ENCODE measurements around the gene MORN2.

Gene MORN2

DNA sequence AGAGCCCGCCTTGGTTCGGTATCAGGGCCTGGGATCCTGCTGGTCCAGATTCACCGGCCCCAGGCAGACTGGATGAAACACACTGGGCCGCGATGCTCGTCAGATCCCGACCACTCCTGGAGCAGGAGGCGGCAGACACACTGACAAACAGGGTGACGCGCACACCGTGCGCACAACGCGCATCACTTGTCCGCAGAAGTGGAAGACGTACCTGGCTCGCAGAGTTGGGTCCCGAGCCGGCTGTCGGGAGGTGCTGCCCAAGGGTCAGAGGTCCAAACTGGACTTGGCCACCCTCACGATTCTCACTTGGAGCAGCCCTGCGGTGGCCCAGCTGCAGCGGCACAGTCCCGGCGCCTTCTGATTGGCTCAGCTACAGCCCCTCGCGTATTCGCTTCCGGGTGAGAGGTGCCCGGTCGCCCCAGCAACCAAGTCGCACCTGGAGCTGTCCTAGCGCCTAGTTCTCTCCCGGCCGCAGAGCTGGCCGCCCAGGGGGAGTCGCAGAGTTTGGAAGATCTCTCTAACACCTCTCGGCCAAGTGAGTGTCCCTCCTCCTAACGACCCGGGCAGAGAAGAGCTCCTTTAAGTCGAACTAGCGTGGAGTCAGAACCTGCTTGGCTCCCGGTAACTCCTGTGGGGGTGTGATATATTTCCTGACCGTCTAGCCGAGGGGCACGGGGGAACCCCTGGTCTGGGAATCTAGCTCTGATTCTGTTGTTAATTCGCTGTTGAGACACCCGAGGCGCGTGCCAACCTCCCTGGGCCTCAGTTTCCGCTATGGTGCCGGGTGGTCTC lies at the start of gene MORN2, which contains the start of gene DHX57:
MORN2 (plus strand) TSS at position 401 of the 792 bp plus-strand sequence.
DHX57 (minus strand) TSS at position 359 of the 792 bp plus-strand sequence. CDS start 7,529 bp downstream, outside the sequence.
- peak; percentile 83 for DNase-seq

DNA sequence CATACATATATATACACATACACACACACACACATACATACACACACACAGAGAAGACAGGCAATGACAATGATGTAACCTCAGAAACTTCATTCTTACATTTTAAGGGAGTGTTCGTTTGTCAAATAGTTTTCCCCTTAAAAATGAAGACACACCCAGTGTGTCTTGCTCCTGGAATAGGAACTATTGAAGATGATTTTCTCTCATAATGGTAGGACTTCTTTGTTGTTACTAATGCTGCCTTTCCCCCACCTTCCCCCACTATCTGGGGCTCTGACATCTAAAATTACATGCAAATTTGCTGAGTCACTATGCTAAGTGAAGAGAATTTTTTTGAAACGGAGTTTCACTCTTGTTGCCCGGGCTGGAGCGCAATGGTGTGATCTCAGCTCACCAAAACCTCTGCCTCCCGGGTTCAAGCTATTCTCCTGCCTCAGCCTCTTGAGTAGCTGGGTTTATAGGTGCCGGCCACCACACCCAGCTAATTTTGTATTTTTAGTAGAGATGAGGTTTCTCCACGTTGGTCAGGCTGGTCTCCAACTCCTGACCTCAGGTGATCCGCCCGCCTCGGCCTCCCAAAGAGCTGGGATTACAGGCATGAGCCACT lies 48.1 kb upstream of the MORN2 start:
- peak; percentile 19 for DNase-seq

DNA sequence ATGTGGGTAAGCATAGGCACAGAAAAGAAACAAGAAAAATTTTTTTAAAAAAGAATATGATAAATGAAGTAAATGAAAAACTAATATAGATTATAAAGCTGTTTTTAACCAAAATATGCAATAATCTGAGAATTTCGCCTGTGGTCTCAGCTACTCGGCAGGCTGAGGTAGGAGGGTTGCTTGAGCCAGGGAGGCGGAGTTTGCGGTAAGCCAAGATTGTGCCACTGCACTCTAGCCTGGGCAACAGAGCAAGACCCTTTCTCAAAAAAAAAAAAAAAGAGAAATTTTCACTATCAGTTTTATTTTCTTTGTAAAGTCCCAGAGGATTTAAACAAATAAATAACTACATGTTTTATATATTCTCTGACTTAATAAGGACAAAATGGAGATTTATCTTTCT lies 47.3 kb upstream of the MORN2 start:
- DNase-seq: no peak

DNA sequence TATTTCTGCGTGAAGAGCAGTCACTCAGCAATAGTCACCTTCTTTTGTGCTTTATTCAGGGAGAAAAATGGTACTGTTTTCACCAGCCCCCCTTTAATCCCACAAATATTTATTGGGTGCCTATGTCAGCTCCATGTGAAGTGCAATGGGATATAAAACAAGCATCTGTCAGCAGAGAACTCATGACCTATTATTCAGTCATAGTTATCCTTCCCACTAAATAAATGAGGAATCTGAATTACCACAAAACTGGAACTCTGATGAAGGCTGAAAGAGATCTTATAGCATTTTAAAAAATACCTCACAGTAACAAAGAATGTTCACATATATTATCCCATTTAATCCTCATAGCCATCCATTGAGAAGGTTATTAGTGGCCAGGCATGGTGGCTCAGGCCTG lies 45.8 kb upstream of the MORN2 start:
- no peak for DNase-seq

DNA sequence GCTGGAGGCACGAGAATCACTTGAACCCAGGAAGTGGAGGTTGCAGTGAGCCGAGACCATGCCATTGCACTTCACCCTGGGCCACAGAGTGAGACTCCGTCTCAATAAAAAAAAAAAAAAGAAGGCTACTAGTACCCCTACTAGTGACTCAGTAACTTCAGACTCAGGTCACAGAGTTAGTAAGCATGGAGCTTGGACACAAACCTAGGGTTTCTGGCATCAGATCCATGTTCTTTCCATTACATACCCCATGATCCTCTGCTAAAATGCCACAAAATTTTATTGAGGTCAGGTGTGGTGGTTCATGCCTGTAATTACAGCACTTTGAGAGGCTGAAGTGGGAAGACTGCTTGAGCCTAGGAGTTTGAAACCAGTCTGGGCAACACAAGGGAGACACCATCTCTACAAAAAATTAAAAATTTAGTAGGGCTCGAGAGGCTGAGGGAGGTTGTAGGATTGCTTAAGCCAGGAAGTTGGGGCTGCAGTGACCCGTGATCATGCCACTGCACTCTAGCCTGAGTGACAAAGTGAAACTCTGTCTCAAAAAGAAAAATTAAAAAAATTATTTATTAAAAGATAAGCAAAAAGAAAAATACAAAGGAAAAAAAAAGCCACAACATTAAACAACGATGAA lies 45.1 kb upstream of the MORN2 start:
- DNase-seq: no peak

DNA sequence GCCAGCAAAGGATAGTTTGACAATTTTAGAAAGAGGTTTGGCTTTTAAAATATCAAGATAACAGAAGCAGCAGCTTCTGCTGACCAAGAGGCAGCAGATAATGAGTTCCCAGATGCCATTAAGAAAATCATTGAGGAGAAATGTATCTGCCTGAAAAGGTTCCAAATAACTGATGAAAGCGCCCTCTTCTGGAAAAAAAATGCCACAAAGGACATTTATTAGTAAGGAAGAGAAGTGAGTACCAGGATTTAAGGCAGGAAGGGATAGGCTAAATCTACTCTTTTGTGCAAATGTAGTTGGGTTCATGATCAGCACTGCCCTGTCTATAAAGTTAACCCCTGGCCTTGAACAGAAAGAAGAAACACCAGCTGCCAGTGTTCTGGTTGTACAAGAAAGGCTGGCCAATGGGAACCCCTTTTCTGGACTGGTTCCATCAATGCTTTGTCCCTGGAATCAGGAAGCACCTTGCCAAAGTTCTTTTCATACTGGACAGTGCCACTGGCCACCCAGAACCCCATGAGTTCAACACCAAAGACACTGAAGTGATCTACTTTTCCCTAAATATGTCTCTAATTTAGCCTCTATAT lies 40.7 kb upstream of the MORN2 start:
- no peak for DNase-seq

DNA sequence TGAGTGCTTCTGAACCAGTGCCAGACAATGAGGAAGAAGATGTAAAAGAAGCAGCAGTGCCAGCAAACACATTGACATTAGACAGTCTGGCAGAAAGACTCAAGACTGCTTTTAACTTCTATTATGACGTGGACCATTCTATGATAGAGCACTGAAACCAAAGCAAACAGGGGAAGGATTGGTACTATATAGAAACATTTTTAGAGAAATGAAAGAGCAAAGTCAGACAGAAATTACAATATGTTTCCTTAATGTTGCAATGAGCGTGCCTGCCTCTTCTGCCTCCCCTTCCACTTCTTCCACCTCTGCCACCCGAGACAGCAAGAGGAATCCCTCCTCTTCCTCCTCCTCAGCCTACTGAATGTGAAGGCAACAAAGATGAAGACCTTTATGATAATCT lies 39.8 kb upstream of the MORN2 start:
- peak; percentile 39 for DNase-seq

DNA sequence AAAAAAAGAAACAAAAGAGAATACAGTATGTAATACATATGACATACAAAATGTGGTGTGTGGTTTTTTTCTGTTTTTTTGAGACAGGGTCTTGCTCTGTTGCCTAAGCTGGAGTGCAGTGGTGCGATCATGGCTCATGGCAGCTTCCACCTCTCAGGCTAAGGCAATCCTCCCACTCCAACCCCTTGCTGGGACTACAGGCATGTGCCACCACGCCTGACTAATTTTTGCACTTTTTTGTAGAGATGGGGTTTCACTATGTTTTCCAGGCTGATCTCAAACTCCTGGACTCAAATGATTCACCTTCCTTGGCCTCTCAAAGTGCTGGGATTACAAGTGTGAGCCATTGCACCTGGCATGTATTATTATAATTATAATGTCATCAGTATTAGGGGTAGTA lies 39.0 kb upstream of the MORN2 start:
- DNase-seq: no peak

DNA sequence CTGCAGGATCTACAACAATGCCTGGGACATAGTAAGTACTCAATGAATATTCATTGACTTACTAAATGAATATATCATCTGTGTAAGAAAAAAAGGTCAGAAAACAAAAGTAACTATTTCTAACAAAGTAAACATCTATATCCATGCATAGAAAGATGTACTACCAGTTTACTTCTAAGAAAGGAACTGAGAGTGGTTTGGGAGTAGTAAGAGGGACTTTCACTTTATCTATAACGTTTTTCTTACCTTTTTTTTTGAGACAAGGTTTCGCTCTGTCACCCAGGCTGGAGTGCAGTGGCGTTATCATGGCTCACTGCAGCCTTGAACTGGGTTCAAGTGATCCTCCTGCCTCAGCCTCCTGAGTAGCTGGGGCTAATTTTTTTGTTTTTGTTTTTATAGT lies 25.7 kb upstream of the MORN2 start:
- DNase-seq: no peak

DNA sequence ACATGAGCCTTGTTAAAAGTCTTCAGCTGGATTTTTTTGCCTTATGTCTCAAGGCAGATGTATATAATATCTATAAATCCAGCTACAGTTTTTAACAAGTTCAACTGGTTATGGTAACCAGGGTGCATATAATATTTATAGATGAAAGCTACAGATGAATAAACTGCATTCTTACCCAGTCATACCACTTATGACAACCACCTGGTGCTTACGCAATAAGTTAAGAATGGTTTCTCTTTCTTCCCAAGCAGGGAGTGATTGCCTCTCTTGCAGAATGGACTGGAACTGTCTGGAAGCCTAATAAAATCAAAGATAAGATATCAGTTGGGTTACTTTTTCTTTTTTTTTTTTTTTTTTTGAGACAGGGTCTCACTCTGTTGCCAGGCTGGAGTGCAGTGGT lies 19.6 kb upstream of the MORN2 start:
- DNase-seq: no peak

DNA sequence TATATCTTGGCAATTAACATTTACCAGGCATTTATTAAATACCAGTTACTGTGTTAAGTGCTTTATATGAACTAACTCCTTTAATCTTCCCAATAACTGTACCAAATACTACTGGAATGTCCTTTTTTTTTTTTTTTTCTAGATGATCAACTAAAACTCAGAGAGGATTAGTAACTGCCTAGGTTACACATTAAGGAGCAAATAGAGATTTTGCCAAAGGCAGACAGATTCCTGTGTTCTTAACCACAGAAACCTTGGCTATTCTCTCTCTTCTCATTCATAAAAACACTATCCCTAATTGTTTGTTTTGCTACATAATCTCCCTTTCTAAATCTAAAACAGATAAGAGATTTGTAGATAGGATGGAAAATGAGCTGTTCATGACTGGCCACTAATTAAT lies 13.3 kb upstream of the MORN2 start:
- no peak for DNase-seq

DNA sequence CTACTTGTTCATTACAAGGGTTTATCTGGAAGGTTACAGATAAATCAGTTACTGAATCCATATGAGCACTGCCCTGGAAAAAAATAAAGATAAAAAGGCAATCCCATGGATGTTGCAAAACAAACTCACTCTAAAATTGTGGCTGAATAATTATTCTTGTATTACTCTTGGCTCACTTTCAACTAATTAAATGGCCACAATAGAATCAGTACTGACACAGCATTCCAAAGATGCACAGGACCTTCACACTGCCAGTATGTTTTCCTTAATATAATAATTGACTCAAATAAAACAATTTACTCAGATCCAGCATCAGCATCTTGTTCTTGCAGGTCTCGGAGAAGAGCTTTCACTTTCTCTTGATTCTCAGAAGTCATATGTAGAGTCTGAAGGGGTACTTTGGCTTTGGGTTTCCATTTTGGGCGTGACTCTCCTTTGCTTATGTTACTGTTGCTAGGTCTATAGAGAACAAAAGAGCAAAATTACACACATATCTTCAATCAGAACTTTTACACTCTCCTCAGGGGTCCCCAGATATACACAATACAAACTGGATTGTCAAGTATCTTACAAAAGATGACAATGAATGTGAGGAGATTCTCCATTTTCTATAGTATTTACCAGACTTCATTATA lies 12.6 kb upstream of the MORN2 start:
- no peak for DNase-seq

DNA sequence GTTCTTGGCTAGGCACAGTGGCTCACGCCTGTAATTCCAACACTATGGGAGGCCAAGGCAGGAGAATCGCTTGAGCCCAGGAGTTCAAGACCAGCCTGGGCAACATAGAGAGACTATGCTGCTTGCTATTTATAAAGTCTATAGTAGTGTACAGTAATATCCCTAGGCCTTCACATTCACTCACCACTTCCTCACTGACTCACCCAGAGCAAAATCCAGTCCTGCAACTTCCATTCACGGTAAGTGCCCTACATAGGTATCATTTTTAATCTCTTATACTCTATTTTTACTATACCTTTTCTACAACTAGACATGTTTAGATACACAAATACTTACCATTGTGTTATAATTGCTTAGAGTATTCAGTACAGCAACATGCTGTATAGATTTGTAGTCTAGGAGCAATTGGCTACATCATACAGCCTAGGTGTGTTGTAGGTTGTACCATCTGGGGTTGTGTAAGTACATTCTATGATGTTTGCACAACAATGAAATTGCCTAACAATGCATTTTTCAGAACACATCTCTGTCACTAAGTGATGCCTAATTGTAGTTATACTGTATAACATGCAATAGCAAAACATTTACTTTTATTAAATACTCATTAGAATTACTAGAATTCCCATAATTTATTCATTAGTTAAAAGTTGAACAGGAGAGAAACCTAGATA lies 8.9 kb upstream of the MORN2 start:
- no peak for DNase-seq

DNA sequence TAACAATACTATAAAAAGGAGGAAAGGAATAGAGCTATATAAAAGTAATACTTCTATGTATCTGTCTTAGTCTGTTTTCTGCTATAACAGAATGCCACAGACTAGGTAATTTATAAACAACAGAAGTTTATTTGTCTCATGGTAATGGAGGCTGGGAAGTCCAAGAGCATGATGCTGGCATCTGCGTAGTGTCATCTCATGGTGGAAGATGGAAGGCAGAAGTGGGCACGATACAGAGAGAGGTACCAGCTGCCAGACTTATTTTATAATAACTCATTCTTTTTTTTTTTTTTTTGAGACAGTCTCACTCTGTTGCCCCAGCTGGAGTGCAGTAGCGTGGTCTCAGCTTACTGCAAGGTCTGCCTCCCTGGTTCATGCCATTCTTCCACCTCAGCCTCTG lies 4.3 kb upstream of the MORN2 start:
- no peak for DNase-seq

DNA sequence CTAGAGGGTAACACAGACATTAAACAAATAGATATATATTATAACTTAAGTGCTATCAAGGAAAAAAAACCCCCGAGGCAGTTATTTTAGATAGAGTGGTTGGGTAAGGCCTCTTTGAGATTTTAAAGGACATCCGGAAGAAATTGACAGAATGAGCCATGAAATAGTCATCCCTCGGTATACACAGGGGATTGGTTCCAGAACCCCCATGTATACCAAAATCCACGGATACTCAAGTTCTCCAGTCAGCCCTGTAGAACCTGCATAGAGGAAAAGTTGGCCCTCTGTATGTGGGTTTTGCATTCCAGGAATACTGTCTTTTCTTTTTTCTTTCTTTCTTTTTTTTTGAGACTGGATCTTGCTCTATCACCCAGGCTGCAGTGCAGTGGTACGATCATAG lies 2.0 kb upstream of the MORN2 start:
- no peak for DNase-seq

DNA sequence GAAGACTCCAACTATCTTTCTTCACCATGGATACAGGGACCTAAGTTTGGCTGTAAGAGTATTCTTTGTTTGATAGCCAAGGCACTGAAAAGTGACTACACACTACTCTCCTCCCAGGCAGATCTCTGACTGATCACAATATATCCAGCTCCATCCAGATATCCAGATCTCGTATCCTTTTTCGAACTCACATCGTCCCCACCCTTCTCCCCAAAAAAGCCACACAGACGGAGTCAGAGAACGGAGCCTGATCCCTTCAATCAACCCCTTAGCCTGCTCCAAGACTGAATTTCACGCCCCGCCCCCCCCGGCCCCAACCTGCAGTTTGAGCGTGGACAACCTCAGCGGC lies 575 bp upstream of the MORN2 start:
- no peak for DNase-seq

DNA sequence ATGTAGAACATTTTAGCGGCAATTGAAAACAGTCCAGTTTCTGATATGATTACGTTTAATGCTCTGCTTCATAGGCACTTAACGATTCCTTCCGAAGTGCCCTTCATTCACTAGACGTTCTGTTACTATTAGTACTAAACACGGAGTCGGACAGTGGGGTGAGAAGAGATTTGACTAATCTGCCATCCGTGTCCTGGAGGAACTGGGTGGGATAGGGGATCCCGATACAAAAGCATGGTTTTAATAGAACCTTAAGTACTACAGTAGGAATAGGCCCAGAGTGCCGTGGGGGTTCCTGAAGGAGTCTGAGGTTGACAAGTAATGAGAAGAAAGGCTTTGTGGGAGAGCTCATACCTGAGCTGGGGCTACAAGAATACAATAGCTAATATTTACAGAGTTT lies 631 bp downstream of the MORN2 start:
- no peak for DNase-seq

DNA sequence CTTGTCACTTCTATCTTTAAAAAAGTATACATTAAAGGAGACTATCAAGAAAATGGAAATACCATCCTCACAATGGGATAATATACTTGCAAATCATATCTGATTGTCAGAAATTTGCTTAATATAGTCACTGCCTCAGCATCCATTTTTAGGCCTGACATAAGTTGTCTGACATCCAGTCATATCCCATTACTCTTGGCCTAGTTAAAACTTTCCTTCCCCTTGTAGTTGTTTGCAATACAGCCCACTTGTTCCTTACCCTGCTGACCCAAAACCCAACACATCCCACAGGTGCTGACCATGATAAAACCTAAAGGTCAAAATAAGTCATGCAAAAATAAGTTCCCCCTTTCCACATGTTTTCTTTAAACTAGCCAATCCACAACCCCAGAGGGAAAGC lies 10.3 kb downstream of the MORN2 start:
- DNase-seq: no peak

DNA sequence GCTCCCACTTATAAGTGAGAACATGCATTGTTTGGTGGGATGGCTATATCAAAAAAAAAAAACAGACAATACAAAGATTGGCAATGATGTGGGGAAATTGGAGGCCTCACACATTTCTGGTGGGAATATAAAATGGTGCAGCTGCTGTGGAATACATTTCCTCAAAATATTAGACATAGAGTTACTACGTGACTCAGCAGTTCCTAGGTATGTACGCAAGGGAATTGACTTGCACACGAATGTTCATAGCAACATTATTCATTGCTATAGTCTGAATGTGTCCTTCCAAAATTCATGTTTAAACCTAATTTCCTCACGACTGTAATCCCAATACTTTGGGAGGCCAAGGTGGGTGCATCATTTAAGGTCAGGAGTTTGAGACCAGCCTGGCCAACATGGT lies 11.6 kb downstream of the MORN2 start:
- DNase-seq: no peak

DNA sequence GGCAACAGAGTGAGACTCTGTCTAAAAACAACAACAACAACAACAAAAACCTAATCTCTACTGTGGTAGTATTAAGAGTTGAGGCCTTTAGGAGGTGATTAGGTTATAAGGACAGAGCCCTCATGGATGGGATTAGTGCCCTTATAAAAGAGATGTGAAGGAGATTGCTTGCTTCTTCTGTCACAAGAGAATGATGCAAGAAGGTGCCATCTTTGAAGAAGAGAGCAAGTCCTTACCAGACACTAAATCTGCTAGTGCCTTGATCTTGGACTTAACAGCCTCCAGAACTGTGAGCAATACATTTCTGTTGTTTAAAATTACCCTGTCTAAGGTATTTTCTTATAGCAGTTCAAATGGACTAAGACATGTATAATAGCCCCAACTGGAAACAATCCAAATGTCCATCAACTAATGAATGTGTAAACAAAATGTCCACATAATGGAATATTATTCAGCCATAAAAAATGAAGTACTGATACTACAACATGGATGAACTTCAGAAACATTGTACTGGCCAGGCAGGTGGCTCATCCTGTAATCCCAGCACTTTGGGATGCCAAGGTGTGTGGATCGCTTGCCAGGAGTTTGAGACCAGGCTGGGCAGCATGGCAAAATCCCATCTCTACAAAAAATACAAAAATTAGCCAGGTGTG lies 12.3 kb downstream of the MORN2 start:
- DNase-seq: no peak

DNA sequence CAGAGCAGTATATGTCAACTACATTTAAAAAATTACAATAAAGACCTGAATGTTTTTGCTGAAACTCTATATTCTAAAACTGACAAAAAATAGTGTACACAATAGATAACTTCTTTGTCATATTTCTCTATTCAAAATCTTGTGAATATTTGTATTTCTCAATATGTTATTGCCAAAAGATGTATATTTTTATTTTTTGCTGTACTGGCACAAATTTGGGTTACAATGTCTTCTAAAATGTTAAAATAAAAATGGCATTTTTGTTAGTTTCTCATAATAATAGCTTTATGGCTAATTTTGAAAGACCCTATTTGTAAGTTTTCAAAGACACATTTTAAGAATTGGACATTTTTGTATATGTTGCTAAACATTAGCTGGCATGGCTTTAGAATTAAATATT lies 13.3 kb downstream of the MORN2 start:
- DNase-seq: no peak

DNA sequence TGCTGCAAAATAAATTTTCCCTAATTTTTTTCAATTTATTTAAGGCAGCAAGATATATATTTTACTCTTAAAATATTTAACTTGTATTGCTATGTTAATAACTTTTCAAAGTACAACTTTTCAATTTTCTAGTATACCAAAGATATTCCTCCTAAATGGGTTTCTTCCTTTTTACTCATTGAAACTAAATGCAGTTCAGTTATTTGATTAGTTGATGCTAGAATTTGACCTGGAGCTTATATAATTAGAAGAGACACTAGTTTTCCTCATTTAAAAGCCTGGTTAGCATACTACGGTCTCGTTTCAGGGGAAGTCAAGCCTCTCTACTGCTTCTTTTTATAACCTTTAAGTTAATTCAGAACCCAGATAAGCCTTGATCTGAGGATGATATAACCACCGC lies 13.8 kb downstream of the MORN2 start, which contains the start of gene ARHGEF33:
ARHGEF33 (plus strand) TSS at position 301 of the 400 bp plus-strand sequence. CDS start 29,573 bp downstream, outside the sequence.
- DNase-seq: no peak
